Mesothelial cell of epicardium (in vitro differentiated cells): ENCODE measurements around the gene LHFPL4. TPM values are rescaled to one million over a fixed set of nuclear protein-coding genes. Genes with fewer than 3 reads are reported as not detected.

ENCODE experiments used
- DNase-seq, 2 experiments: peaks; one replicate each; pipeline ENCODE4 v3.0.0; 2021; ENCODE audit warnings: low spot score in 2 of 2; ENCODE audit not compliant: unreplicated experiment in 2 of 2
- H3K27ac Mint-ChIP-seq: 2 replicates; pipeline ENCODE4 v1.8.0; 2021; ENCODE audit warnings: mixed read lengths
- H3K27me3 Mint-ChIP-seq: 2 replicates; pipeline ENCODE4 v1.8.0; 2021; ENCODE audit warnings: low read depth, mixed read lengths
- H3K36me3 Mint-ChIP-seq: 2 replicates; pipeline ENCODE4 v1.8.0; 2021; ENCODE audit warnings: mixed read lengths
- H3K4me1 Mint-ChIP-seq: 2 replicates; pipeline ENCODE4 v1.8.0; 2021; ENCODE audit warnings: mixed read lengths
- H3K4me3 Mint-ChIP-seq: 2 replicates; pipeline ENCODE4 v1.8.0; 2021; ENCODE audit warnings: mild to moderate bottlenecking, moderate library complexity, mixed read lengths
- H3K9me3 Mint-ChIP-seq: 2 replicates; pipeline ENCODE4 v1.8.0; 2021; ENCODE audit warnings: mixed read lengths
- total RNA-seq: library from RNA; stranded (reverse); gene quantifications from 3 replicates; pipeline ENCODE4 v1.2.1, GENCODE V29; 2021
- TF ChIP-seq, protein P1 (sequence below): fragments of 200-600 bp; sonication (generic); IDR thresholded peaks from one replicate; pipeline ENCODE4 v1.5.0; 2021; ENCODE audit warnings: antibody characterized with exemption; ENCODE audit not compliant: unreplicated experiment

LHFPL4 gene
- total RNA-seq, 1 donor from 2014 or later, result not detected

GRCh38 chr3:9514956-9515355, 38.7 kb downstream of the LHFPL4 start:
- DNase-seq, result no peak
- Mint-ChIP-seq H3K4me1 (no peaks in the 10 kb centered on the region), H3K9me3 (peaks cover 6% of the 10 kb centered on the region), H3K27ac (no peak overlapping the region), H3K27me3 (peaks cover 13% of the 10 kb centered on the region), H3K4me3 (no peak overlapping the region), H3K36me3 (no peaks in the 10 kb centered on the region)
- TF ChIP-seq, protein P1, sequence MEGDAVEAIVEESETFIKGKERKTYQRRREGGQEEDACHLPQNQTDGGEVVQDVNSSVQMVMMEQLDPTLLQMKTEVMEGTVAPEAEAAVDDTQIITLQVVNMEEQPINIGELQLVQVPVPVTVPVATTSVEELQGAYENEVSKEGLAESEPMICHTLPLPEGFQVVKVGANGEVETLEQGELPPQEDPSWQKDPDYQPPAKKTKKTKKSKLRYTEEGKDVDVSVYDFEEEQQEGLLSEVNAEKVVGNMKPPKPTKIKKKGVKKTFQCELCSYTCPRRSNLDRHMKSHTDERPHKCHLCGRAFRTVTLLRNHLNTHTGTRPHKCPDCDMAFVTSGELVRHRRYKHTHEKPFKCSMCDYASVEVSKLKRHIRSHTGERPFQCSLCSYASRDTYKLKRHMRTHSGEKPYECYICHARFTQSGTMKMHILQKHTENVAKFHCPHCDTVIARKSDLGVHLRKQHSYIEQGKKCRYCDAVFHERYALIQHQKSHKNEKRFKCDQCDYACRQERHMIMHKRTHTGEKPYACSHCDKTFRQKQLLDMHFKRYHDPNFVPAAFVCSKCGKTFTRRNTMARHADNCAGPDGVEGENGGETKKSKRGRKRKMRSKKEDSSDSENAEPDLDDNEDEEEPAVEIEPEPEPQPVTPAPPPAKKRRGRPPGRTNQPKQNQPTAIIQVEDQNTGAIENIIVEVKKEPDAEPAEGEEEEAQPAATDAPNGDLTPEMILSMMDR, result no peak

GRCh38 chr3:9514306-9514705, 39.3 kb downstream of the LHFPL4 start:
- Mint-ChIP-seq H3K27me3 (peaks cover 16% of the 10 kb centered on the region), H3K4me3 (no peak overlapping the region)

DNA sequence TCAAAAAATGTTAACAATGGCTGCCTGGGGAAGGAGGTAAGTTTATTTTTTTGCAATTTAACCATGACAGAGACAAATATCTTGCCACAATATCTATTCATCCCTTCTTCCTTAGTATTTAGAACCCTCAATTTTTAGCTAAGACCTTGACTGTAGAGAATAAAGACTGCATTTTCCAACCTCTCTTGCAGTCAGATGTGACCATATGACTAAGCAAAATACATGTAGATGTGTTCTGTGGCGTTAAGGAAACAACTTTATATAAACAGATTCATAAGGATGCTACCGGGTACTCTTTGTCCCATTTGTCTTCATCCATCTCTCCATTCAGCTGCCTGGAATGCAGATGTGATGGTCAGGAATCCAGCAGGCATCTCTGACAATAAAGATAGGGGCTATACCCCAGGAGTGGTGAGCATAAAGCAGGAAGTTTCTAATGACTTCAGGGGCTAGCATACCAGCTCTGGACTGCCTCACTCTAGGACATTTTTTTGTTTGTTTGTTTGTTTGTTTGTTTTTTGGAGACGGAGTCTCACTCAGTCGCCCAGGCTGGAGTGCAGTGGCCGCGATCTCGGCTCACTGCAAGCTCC, 41.1 kb downstream of the LHFPL4 start:
- H3K36me3 Mint-ChIP-seq, result no peaks in the 10 kb centered on the region

More at GRCh38 chr3:9514306-9514705, 39.3 kb downstream of the LHFPL4 start:
- H3K36me3 Mint-ChIP-seq, result no peaks in the 10 kb centered on the region
- DNase-seq, result no peak
- peaks cover 6% of the 10 kb centered on the region for H3K9me3 Mint-ChIP-seq
- no peak overlapping the region for H3K27ac Mint-ChIP-seq
- TF ChIP-seq, protein P1, result no peak
- H3K4me1 Mint-ChIP-seq, result no peaks in the 10 kb centered on the region

DNA sequence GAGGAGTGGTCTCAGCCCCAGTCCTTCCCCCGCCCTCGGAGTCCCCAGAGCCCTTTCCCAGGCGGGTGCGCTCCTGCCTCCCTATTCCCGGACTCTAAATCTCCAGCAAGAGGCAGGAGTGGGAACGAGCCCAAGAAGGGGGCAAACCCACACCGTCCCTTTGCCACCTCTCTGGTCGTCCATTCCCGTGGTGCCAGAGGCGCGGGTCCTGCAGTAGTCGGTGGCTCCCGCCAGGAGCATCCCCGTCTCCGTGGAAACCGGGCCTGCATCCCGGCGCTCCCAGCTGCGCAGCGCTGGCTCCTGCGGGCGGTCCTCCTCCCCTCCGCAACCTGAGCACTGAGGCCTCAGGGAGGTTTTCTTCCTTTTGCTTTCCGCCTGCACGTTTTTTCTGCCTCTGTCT, 44.8 kb downstream of the LHFPL4 start:
- H3K4me3 Mint-ChIP-seq, result no peak overlapping the region
- DNase-seq, result peak in 1 of 2 experiments; percentile 33
- H3K4me1 Mint-ChIP-seq, result no peaks in the 10 kb centered on the region
- TF ChIP-seq, protein P1, result no peak
- no peaks in the 10 kb centered on the region for H3K9me3 Mint-ChIP-seq
- H3K36me3 Mint-ChIP-seq, result no peaks in the 10 kb centered on the region
- H3K27ac Mint-ChIP-seq, result no peak overlapping the region
- peaks cover 43% of the 10 kb centered on the region for H3K27me3 Mint-ChIP-seq

More for the DNA sequence above, 41.1 kb downstream of the LHFPL4 start:
- TF ChIP-seq, protein P1, result no peak
- Mint-ChIP-seq H3K9me3 (no peaks in the 10 kb centered on the region), H3K27ac (no peak overlapping the region), H3K4me1 (no peaks in the 10 kb centered on the region), H3K27me3 (peaks cover 24% of the 10 kb centered on the region), H3K4me3 (no peak overlapping the region)
- no peak for DNase-seq

DNA sequence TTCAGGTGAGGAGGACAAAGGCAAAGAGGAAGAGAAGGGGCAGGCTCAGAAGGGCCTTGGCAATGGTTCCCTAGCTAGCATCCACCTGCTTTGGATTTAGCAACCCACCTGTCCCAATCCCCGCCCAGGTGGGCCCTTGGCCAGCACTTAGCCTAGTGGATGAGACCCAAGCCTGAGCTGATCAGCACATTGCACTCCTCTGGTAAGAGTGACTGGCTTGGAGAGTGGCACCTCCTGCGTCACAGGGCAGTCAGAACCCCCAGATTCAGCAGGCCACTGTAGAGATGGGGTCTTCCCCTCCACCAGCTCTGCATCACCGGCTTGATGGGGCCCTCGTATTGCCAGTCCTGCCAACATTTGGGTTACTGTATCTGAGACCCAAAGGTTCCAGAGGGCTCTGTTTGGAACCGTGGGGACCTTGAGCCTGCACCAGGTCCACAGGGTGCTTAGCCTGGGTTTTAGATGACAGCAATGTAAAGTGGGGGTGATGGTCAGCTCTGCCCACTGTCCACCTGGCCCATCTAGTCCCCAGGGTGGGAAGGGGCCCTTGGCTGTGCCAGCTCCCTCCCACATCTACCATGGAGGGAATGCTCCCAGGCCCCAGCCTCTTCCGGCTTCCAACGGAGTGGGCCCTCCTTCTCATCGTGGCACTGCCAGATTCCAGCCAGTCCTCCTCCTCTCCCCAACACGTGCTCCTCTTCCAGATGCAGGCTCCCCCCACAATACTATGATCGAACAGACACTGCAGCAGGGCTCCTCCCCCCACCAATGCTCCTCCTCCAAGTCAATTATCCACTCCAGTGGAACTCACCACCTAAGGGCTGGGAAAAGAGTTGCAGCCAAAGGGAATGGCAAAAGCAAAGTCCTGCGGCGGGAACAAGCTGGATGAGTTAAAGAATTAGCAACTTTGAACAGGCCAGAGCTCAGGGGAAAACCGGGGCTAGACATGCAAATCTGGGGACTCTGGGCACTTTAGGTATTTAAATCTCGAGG, 45.7 kb downstream of the LHFPL4 start:
- no peaks in the 10 kb centered on the region for H3K4me1 Mint-ChIP-seq
- H3K36me3 Mint-ChIP-seq, result no peaks in the 10 kb centered on the region
- H3K27ac Mint-ChIP-seq, result no peak overlapping the region
- TF ChIP-seq, protein P1, result no peak
- DNase-seq, result peak in 1 of 2 experiments; percentile 29
- peaks cover 47% of the 10 kb centered on the region for H3K27me3 Mint-ChIP-seq
- no peaks in the 10 kb centered on the region for H3K9me3 Mint-ChIP-seq
- no peak overlapping the region for H3K4me3 Mint-ChIP-seq
